HepG2 (cell line): Measurements from ENCODE around the gene TUBA4B. TPM values are rescaled to one million over a fixed set of nuclear protein-coding genes. Genes with fewer than 3 reads are reported as not detected.

Source experiments
- AKAP8 ChIP-seq: sonication (generic); formaldehyde crosslinking; IDR thresholded peaks from 2 replicates; pipeline ENCODE4 v1.5.1; 2020; ENCODE audit warnings: mild to moderate bottlenecking, missing genetic modification reagents
- BCL6 ChIP-seq: IDR thresholded peaks from 2 replicates; pipeline ENCODE4 v1.6.1; 2016; ENCODE audit warnings: missing genetic modification reagents, missing compliant biosample characterization
- FOXP1 ChIP-seq, 2 experiments: fragments of 450-650 bp in 1 of 2; IDR thresholded peaks; 2 replicates each; pipeline ENCODE4 v1.6.1; 2017 to 2018; ENCODE audit warnings: antibody characterized with exemption in 1 of 2
- HMG20B ChIP-seq: conservative IDR thresholded peaks from 2 replicates; pipeline ENCODE4 v1.6.1; 2016; ENCODE audit warnings: missing genetic modification reagents, missing compliant biosample characterization
- NONO ChIP-seq, 2 experiments: fragments of 450-650 bp in 1 of 2; sonication (generic) in 1 of 2; formaldehyde crosslinking in 1 of 2; IDR thresholded peaks in 1 of 2; conservative IDR thresholded peaks in 1 of 2; 2 replicates each; pipeline versions ENCODE4 v1.6.1 to v1.8.0; 2017 to 2022; ENCODE audit warnings: mild to moderate bottlenecking in 1 of 2, missing genetic modification reagents in 1 of 2, moderate library complexity in 1 of 2
- SOX6 ChIP-seq, 2 experiments: fragments of 450-650 bp in 1 of 2; sonication (generic) in 1 of 2; formaldehyde crosslinking in 1 of 2; IDR thresholded peaks; 2 replicates each; pipeline versions ENCODE4 v1.4.0 to v1.6.1; 2017 to 2020; ENCODE audit warnings: antibody characterized with exemption in 1 of 2, mild to moderate bottlenecking in 1 of 2, missing genetic modification reagents in 1 of 2
- ZBTB38 ChIP-seq: sonication (generic); formaldehyde crosslinking; IDR thresholded peaks from 2 replicates; pipeline ENCODE4 v1.5.1; 2020; ENCODE audit warnings: mild to moderate bottlenecking, missing genetic modification reagents
- ZBTB8A ChIP-seq: sonication (generic); formaldehyde crosslinking; IDR thresholded peaks from 2 replicates; pipeline ENCODE4 v1.4.0; 2020; ENCODE audit warnings: mild to moderate bottlenecking, low read depth, missing genetic modification reagents, borderline replicate concordance
- ZNF138 ChIP-seq: sonication (generic); formaldehyde crosslinking; IDR thresholded peaks from 2 replicates; pipeline ENCODE4 v1.5.0; 2020; ENCODE audit warnings: mild to moderate bottlenecking, low read depth, missing genetic modification reagents
- ZNF274 ChIP-seq: sonication (generic); formaldehyde crosslinking; IDR thresholded peaks from 2 replicates; pipeline ENCODE4 v1.5.1; 2020; ENCODE audit warnings: mild to moderate bottlenecking, missing genetic modification reagents
- ZNF446 ChIP-seq: sonication (generic); formaldehyde crosslinking; IDR thresholded peaks from 2 replicates; pipeline ENCODE4 v1.5.0; 2020; ENCODE audit warnings: mild to moderate bottlenecking, missing genetic modification reagents
- ZNF556 ChIP-seq: sonication (generic); formaldehyde crosslinking; IDR thresholded peaks from 2 replicates; pipeline ENCODE4 v1.4.0; 2020; ENCODE audit warnings: mild to moderate bottlenecking, missing genetic modification reagents, borderline replicate concordance
- ZNF577 ChIP-seq: sonication (generic); formaldehyde crosslinking; IDR thresholded peaks from 2 replicates; pipeline ENCODE4 v1.4.0; 2020; ENCODE audit warnings: mild to moderate bottlenecking, low read depth, missing genetic modification reagents, borderline replicate concordance
- ZZZ3 ChIP-seq: sonication (generic); formaldehyde crosslinking; IDR thresholded peaks from 2 replicates; pipeline ENCODE4 v1.4.0; 2020; ENCODE audit warnings: missing genetic modification reagents, mild to moderate bottlenecking, borderline replicate concordance
- polyA plus RNA-seq, 8 experiments: library from polyadenylated mRNA; depleted of rRNA in 3 of 8; stranded (reverse) in 7 of 8; unstranded in 1 of 8; fragments of >200 nt; fragmentation: Illumina TruSeq in 4 of 8; extraction: Trizol in 4 of 8; gene quantifications; 2 replicates each; pipeline versions ENCODE4 v1.2.1 to v1.2.3, GENCODE V29; 2011 to 2016; ENCODE audit warnings: low read depth in 4 of 8, missing spikeins in 1 of 8, mixed read lengths in 1 of 8; ENCODE audit not compliant: insufficient read depth in 1 of 8
- total RNA-seq, 5 experiments: library from RNA; depleted of rRNA; stranded (reverse); fragments of >200 nt; fragmentation: Illumina TruSeq; extraction: Trizol; gene quantifications; 2 replicates each; pipeline ENCODE4 v1.2.3, GENCODE V29; 2016; ENCODE audit warnings: low read depth in 1 of 5
- TF ChIP-seq, protein P1 (sequence below), 2 experiments: sonication (generic) in 1 of 2; formaldehyde crosslinking in 1 of 2; IDR thresholded peaks; 2 replicates each; pipeline versions ENCODE4 v1.5.1 to v1.6.1; 2011 to 2020; ENCODE audit warnings: borderline replicate concordance in 1 of 2, low read depth in 1 of 2, low read length in 1 of 2, mild to moderate bottlenecking in 1 of 2, missing genetic modification reagents in 1 of 2, moderate library complexity in 1 of 2
- TF ChIP-seq, protein P2 (sequence below): sonication (generic); formaldehyde crosslinking; IDR thresholded peaks from 2 replicates; pipeline ENCODE4 v1.9.0; 2021; ENCODE audit warnings: missing genetic modification reagents, mild to moderate bottlenecking, borderline replicate concordance
- TF ChIP-seq, protein P3 (sequence below): sonication (generic); formaldehyde crosslinking; IDR thresholded peaks from 2 replicates; pipeline ENCODE4 v1.5.0; 2020; ENCODE audit warnings: mild to moderate bottlenecking, missing genetic modification reagents
- TF ChIP-seq, protein P4 (sequence below): sonication (generic); formaldehyde crosslinking; IDR thresholded peaks from 2 replicates; pipeline ENCODE4 v1.4.0; 2020; ENCODE audit warnings: mild to moderate bottlenecking, missing genetic modification reagents
- TF ChIP-seq, protein P5 (sequence below): sonication (generic); formaldehyde crosslinking; IDR thresholded peaks from 2 replicates; pipeline ENCODE4 v1.5.0; 2020; ENCODE audit warnings: mild to moderate bottlenecking, missing genetic modification reagents

TUBA4B gene
- total and polyA plus RNA-seq, 2 of the 13 experiments (the other 11 are each of a cell fraction or from before 2014, with no cell fraction given), result 0.18 to 0.22 TPM

DNA sequence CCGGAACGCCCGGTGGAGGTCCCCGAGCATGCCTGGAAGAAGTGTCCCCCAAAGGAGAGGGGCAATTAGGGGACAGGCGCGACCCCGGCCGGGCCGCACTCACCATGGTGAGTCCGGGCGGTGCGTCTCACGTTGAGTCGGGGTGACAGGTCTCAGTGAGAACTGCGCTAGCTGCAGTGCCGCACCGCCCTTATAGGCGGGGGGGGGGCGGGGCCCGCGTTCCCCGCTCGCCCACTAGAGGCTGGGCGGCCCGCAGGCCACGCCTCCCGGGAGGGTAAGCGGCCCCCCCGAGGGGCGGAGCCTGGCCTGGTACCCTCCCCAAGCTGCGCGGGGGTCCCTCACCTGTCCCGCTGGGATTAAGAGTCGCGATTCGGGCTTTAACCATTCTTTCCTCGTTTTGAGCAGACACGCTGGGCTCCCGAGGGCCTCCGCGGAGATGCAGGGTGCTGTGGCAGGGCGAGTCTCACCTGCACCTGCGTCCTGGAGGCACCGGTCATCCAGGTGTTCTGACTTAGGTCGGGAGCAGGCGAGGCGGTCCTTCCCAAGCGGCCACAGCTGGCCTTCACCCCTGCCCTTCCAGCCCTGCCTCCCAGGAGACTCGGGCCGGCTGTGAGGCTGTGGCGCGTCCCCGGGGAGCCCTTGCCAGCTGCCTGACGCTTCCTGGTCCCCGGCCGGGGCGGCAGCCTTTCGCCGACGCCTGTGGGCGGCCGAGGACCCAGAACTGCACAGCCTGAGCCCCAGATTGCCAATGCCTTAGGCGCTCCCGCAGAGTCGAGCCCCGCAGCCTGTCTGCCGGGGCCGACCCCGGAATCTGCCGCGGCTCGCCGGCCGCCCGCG, 928 bp downstream of the TUBA4B start, which contains the start of gene TUBA4A (continued):
- TF ChIP-seq, protein P1, sequence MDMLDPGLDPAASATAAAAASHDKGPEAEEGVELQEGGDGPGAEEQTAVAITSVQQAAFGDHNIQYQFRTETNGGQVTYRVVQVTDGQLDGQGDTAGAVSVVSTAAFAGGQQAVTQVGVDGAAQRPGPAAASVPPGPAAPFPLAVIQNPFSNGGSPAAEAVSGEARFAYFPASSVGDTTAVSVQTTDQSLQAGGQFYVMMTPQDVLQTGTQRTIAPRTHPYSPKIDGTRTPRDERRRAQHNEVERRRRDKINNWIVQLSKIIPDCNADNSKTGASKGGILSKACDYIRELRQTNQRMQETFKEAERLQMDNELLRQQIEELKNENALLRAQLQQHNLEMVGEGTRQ (IDR thresholded peaks at IDR 0.05; ENCODE audit: low read depth, low read length), result no peak
- TF ChIP-seq, protein P1 (CRISPR knock-in tag; IDR thresholded peaks at IDR 0.05; ENCODE audit: borderline replicate concordance), result no peak
- no peak for TF ChIP-seq BCL6 (CRISPR knock-in tag)
- 0 out of 2 replicates have a peak, but pooled peaks have one; percentile 55 for TF ChIP-seq ZNF138
- TF ChIP-seq, protein P2, sequence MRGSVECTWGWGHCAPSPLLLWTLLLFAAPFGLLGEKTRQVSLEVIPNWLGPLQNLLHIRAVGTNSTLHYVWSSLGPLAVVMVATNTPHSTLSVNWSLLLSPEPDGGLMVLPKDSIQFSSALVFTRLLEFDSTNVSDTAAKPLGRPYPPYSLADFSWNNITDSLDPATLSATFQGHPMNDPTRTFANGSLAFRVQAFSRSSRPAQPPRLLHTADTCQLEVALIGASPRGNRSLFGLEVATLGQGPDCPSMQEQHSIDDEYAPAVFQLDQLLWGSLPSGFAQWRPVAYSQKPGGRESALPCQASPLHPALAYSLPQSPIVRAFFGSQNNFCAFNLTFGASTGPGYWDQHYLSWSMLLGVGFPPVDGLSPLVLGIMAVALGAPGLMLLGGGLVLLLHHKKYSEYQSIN (CRISPR knock-in tag), result no peak
- TF ChIP-seq, protein P3, sequence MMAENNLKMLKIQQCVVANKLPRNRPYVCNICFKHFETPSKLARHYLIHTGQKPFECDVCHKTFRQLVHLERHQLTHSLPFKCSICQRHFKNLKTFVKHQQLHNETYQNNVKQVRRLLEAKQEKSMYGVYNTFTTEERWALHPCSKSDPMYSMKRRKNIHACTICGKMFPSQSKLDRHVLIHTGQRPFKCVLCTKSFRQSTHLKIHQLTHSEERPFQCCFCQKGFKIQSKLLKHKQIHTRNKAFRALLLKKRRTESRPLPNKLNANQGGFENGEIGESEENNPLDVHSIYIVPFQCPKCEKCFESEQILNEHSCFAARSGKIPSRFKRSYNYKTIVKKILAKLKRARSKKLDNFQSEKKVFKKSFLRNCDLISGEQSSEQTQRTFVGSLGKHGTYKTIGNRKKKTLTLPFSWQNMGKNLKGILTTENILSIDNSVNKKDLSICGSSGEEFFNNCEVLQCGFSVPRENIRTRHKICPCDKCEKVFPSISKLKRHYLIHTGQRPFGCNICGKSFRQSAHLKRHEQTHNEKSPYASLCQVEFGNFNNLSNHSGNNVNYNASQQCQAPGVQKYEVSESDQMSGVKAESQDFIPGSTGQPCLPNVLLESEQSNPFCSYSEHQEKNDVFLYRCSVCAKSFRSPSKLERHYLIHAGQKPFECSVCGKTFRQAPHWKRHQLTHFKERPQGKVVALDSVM (CRISPR knock-in tag), result peak; percentile 73
- TF ChIP-seq ZNF556 (CRISPR knock-in tag), result peak; percentile 51; the same call in 1 of the 2 replicates
- no peak for TF ChIP-seq HMG20B (CRISPR knock-in tag)
- peak; percentile 29; the same call in 1 of the 2 replicates for TF ChIP-seq ZNF274 (CRISPR knock-in tag)
- TF ChIP-seq FOXP1 (IDR thresholded peaks at IDR 0.05), result no peak
- TF ChIP-seq FOXP1 (CRISPR knock-in tag; IDR thresholded peaks at IDR 0.05), result no peak
- no peak for TF ChIP-seq SOX6 (IDR thresholded peaks at IDR 0.05)
- peak; percentile 29 for TF ChIP-seq SOX6 (CRISPR knock-in tag; IDR thresholded peaks at IDR 0.05)
- TF ChIP-seq, protein P4, sequence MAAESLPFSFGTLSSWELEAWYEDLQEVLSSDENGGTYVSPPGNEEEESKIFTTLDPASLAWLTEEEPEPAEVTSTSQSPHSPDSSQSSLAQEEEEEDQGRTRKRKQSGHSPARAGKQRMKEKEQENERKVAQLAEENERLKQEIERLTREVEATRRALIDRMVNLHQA (CRISPR knock-in tag), result no peak
- no peak for TF ChIP-seq ZNF577 (CRISPR knock-in tag)
- no peak for TF ChIP-seq ZBTB8A (CRISPR knock-in tag)
- no peak for TF ChIP-seq AKAP8 (CRISPR knock-in tag)
- no peak for TF ChIP-seq ZBTB38 (CRISPR knock-in tag)
- no peak for TF ChIP-seq ZNF446 (CRISPR knock-in tag)
- TF ChIP-seq ZZZ3 (CRISPR knock-in tag), result peak; percentile 77; the same call in 1 of the 2 replicates
- TF ChIP-seq, protein P5, sequence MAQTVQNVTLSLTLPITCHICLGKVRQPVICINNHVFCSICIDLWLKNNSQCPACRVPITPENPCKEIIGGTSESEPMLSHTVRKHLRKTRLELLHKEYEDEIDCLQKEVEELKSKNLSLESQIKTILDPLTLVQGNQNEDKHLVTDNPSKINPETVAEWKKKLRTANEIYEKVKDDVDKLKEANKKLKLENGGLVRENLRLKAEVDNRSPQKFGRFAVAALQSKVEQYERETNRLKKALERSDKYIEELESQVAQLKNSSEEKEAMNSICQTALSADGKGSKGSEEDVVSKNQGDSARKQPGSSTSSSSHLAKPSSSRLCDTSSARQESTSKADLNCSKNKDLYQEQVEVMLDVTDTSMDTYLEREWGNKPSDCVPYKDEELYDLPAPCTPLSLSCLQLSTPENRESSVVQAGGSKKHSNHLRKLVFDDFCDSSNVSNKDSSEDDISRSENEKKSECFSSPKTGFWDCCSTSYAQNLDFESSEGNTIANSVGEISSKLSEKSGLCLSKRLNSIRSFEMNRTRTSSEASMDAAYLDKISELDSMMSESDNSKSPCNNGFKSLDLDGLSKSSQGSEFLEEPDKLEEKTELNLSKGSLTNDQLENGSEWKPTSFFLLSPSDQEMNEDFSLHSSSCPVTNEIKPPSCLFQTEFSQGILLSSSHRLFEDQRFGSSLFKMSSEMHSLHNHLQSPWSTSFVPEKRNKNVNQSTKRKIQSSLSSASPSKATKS (CRISPR knock-in tag), result no peak
- TF ChIP-seq NONO (IDR thresholded peaks at IDR 0.05), result no peak
- TF ChIP-seq NONO (CRISPR knock-in tag; conservative IDR thresholded peaks at IDR 0.05), result no peak
